SW480 (cell line): ENCODE data around the gene IQCH.
"Not testable (repeated sequence)": the region's sequence is repeated elsewhere in the genome, so short reads cannot be mapped to it uniquely, and the experiment has no call there.

Experiments used
- DNase-seq: peaks from one replicate; pipeline ENCODE4 v3.0.0-alpha.2; 2016; ENCODE audit warnings: low spot score

Gene IQCH

GRCh38 chr15:67359431-67360079 lies 105.0 kb downstream of the IQCH start:
- peak; percentile 62 for DNase-seq

- DNase-seq: no peak
Measured at GRCh38 chr15:67361100-67361499, 106.5 kb downstream of the IQCH start.

DNA sequence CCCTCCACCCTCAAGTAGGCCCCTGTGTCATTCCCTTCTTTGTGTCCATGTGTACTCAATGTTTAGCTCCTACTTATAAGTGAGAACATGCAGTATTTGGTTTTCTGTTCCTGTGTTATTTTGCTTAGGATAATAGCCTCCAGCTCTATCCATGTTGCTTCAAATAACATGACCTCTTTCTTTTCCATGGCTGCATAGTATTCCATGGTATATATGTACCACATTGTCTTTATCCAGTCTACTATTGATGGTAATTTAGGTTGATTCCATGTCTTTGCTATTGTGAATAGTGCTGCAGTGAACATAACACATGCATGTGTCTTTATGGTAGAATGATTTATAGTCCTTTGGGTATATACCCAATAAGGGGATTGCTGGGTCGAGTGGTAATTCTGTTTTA lies 109.1 kb downstream of the IQCH start:
- DNase-seq: not testable (repeated sequence)

DNA sequence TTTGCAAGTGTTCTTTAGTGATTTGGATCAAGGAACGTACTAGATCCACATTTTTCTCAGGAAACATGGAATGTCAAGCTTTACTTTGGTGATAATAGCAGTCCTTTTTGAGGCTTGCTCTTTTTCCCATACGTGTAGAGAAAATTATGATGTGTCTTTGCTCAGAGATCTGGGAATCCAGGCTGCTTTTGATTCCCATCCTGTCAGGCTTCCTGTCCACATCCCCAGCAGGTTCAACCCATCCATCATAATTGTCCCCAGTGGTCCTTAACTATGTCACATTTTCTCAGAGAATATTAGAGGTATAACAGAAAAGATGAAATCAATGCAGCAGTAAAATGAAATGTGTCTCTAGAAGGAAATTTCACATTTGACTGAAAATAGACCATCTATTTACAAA lies 111.4 kb downstream of the IQCH start:
- no peak for DNase-seq

- DNase-seq: no peak
Measured at GRCh38 chr15:67366904-67367303, 112.3 kb downstream of the IQCH start.

GRCh38 chr15:67369359-67369998 lies 114.9 kb downstream of the IQCH start:
- DNase-seq: no peak

DNA sequence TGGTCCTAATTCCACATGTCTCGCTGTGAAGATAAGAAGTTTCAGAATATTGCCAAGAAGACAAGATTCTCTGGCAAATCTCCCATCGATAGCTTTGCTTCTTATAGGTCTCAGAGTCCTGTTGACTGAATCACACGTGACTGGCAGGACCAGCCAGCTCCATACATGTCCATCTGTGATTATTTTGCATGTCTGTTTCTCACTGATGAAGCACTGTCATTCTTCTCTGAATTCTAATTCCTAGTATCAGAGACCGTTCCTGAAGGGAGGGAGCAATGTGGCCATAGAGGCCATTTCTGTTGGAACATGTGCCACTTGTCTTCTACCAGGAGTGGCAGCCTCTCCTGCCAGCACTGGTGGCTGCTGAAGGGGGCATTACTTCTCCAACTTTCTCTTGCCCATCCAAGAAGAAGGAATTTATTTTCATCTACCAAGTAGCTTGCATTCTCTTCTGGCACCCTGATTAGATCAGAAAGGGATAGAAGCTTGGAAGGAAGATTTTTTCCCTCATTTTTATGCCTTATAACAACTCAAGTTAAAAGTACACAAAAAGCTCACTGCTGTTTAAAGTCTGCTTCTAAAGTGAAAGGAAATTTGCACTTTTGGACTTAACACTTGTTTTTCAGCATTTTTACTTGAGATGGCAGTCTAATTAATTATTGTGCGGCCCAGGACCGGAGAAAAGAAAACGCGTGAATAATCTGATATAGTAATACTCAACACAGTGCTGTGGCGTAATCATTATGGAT lies 115.8 kb downstream of the IQCH start:
- DNase-seq: no peak

DNA sequence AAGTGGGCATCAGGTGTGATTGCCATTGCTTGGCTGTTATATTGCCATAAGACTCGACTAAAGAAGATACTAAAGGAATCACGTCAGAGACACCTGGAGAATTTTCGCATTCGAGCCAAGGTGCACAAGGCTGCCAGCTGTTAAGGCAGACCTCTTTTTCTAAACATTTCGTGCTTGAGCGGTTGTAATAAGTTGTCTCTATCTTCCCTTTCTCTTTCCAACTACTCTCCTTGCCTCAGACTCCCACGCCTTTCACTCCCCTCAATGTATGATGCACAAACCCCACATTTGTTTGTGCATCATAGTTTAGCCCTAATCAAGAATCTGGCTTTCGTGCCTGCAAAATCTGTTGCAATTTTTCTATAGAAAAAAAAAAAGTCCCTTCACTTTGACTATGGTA lies 118.0 kb downstream of the IQCH start:
- no peak for DNase-seq

DNA sequence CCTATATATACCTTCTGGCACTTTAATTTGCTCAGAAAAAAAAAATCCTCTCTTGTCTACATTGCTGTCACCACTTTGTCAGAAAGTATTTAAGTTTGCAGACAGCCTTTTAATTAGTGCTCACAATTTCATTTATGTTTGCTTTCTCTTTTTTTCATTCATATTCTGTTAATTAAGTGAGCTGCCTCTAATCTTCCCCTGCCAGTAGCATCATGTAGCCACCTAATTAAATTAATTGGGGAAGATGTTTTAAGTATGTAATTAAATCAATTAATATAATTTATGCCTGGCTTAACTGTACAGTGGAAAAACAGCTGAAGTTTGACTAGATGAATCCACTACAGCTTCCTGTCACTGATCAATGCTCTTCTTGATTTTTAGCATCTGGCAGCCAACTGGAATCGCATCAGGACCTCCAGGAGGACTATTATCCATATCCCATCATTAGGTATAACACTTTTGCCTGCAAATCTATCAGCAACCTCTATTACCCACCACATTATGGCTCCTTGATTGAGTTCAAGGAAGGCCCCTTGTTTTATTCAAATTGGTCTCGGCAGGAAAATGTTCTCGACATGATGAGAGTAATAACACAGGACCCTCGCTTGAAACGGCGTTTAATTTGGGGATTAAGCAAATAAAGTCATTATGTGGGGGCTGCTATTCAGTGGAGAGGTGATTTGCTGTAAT lies 118.5 kb downstream of the IQCH start:
- DNase-seq: no peak

- DNase-seq: no peak
Measured at GRCh38 chr15:67373971-67374370, 119.4 kb downstream of the IQCH start.

- DNase-seq: no peak
Measured at GRCh38 chr15:67379530-67379929, 124.9 kb downstream of the IQCH start.

DNA sequence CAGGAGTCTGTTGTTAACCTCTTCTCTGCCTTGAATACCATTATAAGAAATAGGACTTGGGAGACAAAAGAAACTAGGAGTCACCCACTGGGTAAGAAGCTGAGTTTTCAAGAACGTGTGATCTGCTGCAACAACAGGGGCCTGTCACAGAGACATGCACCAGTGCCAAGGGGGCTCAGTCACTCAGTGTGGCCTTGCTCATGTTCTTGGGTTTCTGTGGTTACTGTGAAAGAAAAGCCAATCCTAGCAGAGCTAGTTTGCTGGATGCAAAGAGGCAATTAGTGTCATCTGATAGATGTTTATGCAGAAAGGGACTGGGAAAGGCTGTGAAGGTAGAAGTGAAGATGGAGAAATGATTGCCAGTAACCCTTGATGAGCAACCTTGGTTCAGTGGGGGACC lies 126.3 kb downstream of the IQCH start:
- no peak for DNase-seq

- no peak for DNase-seq
Measured at GRCh38 chr15:67381416-67382045, 126.9 kb downstream of the IQCH start.

DNA sequence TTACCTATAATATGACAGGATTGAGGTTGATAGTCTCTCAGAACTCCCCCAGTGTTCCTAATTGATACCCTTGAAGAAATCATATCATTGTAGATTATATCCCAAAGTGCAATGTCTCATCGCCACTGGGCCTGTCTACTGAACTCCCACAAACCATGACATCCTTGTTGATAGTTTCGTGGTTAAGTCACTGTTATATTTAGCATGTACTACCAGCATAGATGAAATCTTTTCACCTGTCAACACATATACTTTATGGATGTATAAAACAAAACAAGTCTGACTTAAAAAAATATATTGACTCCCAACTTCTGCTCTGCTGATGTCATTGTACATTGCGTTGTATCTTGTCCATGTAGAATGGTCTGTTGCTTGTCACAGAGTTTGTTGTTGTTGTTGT lies 128.1 kb downstream of the IQCH start:
- DNase-seq: no peak

DNA sequence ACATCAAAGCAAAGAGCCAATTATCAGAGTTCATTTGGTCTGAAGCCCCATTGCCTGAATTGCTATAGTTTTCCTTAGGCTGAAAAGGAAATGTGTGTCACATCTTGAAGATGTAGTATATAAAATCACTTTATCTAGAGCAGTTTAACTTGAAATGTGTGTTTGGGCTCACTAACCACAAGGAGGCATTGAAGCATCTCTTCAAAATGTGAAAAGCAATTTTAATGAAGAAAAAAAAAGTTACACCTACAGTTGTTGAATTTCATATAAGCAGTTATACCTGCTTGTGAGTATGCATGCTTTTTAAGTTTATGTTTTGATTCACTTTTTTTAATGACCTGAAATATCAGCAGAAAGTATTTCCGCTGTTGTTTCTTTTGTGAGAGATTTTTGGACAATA lies 129.3 kb downstream of the IQCH start:
- no peak for DNase-seq

DNA sequence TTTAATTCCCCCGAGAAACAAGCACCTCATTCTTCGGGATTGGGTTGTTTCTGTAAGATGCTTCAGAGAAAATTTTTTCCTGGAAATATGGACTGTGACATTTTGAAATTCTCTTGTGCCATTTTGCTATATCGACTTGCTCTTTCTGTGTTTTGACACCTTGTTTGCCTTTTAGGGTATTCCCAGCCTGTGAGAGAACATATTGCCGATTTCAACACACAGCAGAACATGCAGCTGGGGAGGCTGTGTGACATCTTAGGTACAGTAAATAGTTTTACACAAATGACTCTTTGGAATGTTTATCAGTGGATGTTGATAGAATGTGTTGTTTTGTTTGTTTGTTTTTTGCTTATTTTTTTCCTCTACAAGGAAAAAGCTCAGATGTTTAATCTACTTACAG lies 130.2 kb downstream of the IQCH start:
- no peak for DNase-seq

- no peak for DNase-seq
Measured at GRCh38 chr15:67385971-67386370, 131.4 kb downstream of the IQCH start.

GRCh38 chr15:67386947-67387346 lies 132.4 kb downstream of the IQCH start:
- no peak for DNase-seq

DNA sequence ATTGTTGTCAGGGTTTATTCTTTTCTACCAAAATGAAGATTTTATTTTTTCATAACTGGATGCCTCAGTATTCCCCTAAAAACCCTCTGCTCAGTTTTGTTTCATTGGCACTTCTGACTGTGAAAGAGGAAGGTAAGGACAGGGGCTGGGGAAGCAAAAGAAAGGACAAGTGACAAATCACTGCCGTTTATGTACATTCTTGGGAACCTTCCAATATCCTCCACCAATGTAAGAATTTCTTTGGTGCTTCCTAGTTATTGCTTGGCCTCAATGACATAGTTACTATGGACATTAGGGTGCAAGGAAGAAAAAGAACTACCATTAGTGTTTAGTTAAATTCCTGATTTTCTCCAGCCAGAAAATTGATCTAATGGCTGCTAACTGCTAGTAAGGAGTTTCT lies 135.4 kb downstream of the IQCH start:
- DNase-seq: no peak

GRCh38 chr15:67394873-67395639 lies 140.5 kb downstream of the IQCH start:
- DNase-seq: no peak

- DNase-seq: no peak
Measured at GRCh38 chr15:67396114-67396513, 141.5 kb downstream of the IQCH start.

- DNase-seq: no peak
Measured at GRCh38 chr15:67397139-67397538, 142.6 kb downstream of the IQCH start.
